ENCODE data around the gene CYGB.
"Not testable (repeated sequence)": the region's sequence is repeated elsewhere in the genome, so short reads cannot be mapped to it uniquely, and the experiment has no call there.

CYGB gene

GRCh38 chr17:76525513-76525833 is 12.0 kb downstream of the CYGB start:
- not testable (repeated sequence) for DNase-seq

GRCh38 chr17:76524598-76525512 is 12.7 kb downstream of the CYGB start:
- DNase-seq: no peak

- DNase-seq: peak in 44 of 51 donors; percentile 18 to 85 (median 55)
Measured at GRCh38 chr17:76523084-76524037, 14.1 kb downstream of the CYGB start.

- DNase-seq: not testable (repeated sequence)
Measured at GRCh38 chr17:76521683-76522082, 15.8 kb downstream of the CYGB start.

GRCh38 chr17:76521262-76521661 is 16.2 kb downstream of the CYGB start:
- no peak for DNase-seq

GRCh38 chr17:76519048-76519966 is 18.2 kb downstream of the CYGB start:
- DNase-seq: no peak

GRCh38 chr17:76517638-76518038 is 19.9 kb downstream of the CYGB start:
- no peak for DNase-seq

GRCh38 chr17:76515274-76515949 is 22.1 kb downstream of the CYGB start:
- peak in 8 of 51 donors; percentile 20 to 73 (median 48) for DNase-seq

- DNase-seq: not testable (repeated sequence)
Measured at GRCh38 chr17:76514355-76514754, 23.2 kb downstream of the CYGB start.

GRCh38 chr17:76513306-76513692 is 24.2 kb downstream of the CYGB start:
- no peak for DNase-seq

- no peak for DNase-seq
Measured at GRCh38 chr17:76512366-76513305, 24.9 kb downstream of the CYGB start.

- no peak for DNase-seq
Measured at GRCh38 chr17:76511668-76512365, 25.7 kb downstream of the CYGB start.

GRCh38 chr17:76510831-76511244 is 26.7 kb downstream of the CYGB start:
- DNase-seq: no peak

GRCh38 chr17:76508472-76509063 is 28.9 kb downstream of the CYGB start:
- DNase-seq: not testable (repeated sequence)

- DNase-seq: peak in 50 of 51 donors; percentile 32 to 90 (median 72)
Measured at GRCh38 chr17:76506408-76507345, 30.8 kb downstream of the CYGB start.

GRCh38 chr17:76504117-76504516 is 33.4 kb downstream of the CYGB start:
- no peak for DNase-seq

Data from hypothalamus (tissue), 51 donors.